Loucy (cell line): ENCODE data around the gene CARS2.

Source experiments
- H2AFZ ChIP-seq: fragments of 200-600 bp; sonication (generic); 2 replicates; pipeline ENCODE4 v1.6.0; 2016; ENCODE audit warnings: antibody characterized with exemption, mild to moderate bottlenecking, low read length, moderate library complexity
- H3F3A ChIP-seq: fragments of 200-600 bp; 2 replicates; pipeline ENCODE4 v1.6.0; 2016; ENCODE audit warnings: antibody characterized with exemption, low read depth, mild to moderate bottlenecking
- H3K27me3 ChIP-seq: fragments of 200-600 bp; sonication (generic); 2 replicates; pipeline ENCODE4 v1.6.1; 2014; ENCODE audit warnings: low read length, mild to moderate bottlenecking; ENCODE audit not compliant: insufficient read depth, poor library complexity, severe bottlenecking
- H3K36me3 ChIP-seq: fragments of 200-600 bp; sonication (generic); 2 replicates; pipeline ENCODE4 v1.6.1; 2016; ENCODE audit warnings: low read length; ENCODE audit not compliant: insufficient read depth
- H3K4me1 ChIP-seq: fragments of 200-600 bp; sonication (generic); 2 replicates; pipeline ENCODE4 v1.5.1; 2014; ENCODE audit warnings: low read length, mild to moderate bottlenecking; ENCODE audit not compliant: insufficient read depth, poor library complexity, severe bottlenecking
- H3K4me2 ChIP-seq: fragments of 200-600 bp; sonication (generic); 2 replicates; pipeline ENCODE4 v1.6.0; 2014; ENCODE audit warnings: antibody characterized with exemption, low read length, low read depth, mild to moderate bottlenecking; ENCODE audit not compliant: poor library complexity, severe bottlenecking
- H3K4me3 ChIP-seq: fragments of 200-600 bp; sonication (generic); 2 replicates; pipeline ENCODE4 v1.5.1; 2014; ENCODE audit warnings: low read length, mild to moderate bottlenecking, mixed read lengths; ENCODE audit not compliant: poor library complexity, severe bottlenecking
- H3K79me2 ChIP-seq: fragments of 200-600 bp; sonication (generic); 2 replicates; pipeline ENCODE4 v1.6.1; 2014; ENCODE audit warnings: low read length; ENCODE audit not compliant: insufficient read depth
- H3K9ac ChIP-seq: fragments of 200-600 bp; sonication (generic); 2 replicates; pipeline ENCODE4 v1.6.0; 2014; ENCODE audit warnings: mild to moderate bottlenecking, low read depth, low read length, moderate library complexity; ENCODE audit not compliant: poor library complexity, severe bottlenecking
- H3K9me2 ChIP-seq: fragments of 200-600 bp; sonication (generic); replicated peaks from 2 replicates; pipeline ENCODE4 v1.6.1; 2016; ENCODE audit warnings: low read depth, low read length, mixed read lengths
- H3K9me3 ChIP-seq: fragments of 200-600 bp; sonication (generic); 2 replicates; pipeline ENCODE4 v1.6.1; 2014; ENCODE audit warnings: mild to moderate bottlenecking, antibody characterized with exemption, low read length, low read depth; ENCODE audit not compliant: insufficient read depth
- H4K20me1 ChIP-seq: fragments of 200-600 bp; sonication (generic); 2 replicates; pipeline ENCODE4 v1.6.0; 2014; ENCODE audit warnings: antibody characterized with exemption, low read length, mild to moderate bottlenecking; ENCODE audit not compliant: insufficient read depth, poor library complexity, severe bottlenecking
- EZH2phosphoT487 ChIP-seq: fragments of 200-600 bp; IDR thresholded peaks from 2 replicates; pipeline ENCODE4 v1.6.1; 2018; ENCODE audit warnings: antibody characterized with exemption, mild to moderate bottlenecking, moderate library complexity, borderline replicate concordance
- TF ChIP-seq, protein P1 (sequence below): fragments of 200-600 bp; sonication (generic); conservative IDR thresholded peaks from 2 replicates; pipeline ENCODE4 v1.5.1; 2014; ENCODE audit warnings: mild to moderate bottlenecking, antibody characterized with exemption, low read length

Gene CARS2

DNA sequence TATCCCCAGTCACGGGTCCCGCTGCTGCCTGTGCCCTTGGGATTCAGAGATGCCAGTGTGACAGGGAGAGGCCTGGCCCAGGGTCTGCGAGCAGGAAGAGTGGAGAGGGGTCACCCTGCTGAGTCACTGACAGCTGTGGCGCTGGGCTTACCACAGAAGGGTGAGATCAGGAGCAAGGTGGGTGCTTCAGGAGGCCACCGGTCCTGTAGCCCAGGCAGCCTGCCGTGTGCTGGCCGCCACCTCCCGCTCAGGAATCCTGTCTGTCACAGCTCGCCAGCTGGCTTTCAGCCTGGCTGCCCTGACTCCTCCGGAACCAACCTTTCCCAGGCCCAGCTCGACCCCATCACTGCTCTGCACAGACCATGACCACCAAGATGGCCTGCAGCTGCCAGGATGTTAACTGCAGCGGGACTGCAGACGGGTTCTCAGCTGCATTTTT, 65.3 kb downstream of the CARS2 start:
- TF ChIP-seq, protein P1, sequence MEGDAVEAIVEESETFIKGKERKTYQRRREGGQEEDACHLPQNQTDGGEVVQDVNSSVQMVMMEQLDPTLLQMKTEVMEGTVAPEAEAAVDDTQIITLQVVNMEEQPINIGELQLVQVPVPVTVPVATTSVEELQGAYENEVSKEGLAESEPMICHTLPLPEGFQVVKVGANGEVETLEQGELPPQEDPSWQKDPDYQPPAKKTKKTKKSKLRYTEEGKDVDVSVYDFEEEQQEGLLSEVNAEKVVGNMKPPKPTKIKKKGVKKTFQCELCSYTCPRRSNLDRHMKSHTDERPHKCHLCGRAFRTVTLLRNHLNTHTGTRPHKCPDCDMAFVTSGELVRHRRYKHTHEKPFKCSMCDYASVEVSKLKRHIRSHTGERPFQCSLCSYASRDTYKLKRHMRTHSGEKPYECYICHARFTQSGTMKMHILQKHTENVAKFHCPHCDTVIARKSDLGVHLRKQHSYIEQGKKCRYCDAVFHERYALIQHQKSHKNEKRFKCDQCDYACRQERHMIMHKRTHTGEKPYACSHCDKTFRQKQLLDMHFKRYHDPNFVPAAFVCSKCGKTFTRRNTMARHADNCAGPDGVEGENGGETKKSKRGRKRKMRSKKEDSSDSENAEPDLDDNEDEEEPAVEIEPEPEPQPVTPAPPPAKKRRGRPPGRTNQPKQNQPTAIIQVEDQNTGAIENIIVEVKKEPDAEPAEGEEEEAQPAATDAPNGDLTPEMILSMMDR: no peak
- no peak for TF ChIP-seq EZH2phosphoT487
- Histone ChIP-seq H4K20me1 (no peaks in the 10 kb centered on the region), H3K36me3 (peaks cover 88% of the 10 kb centered on the region; the same call in 1 of the 2 replicates), H3K9ac (no peak overlapping the region), H3F3A (no peaks in the 10 kb centered on the region), H3K4me1 (no peaks in the 10 kb centered on the region), H3K9me2 (no peaks in the 10 kb centered on the region), H3K4me2 (no peak overlapping the region), H3K27me3 (no peaks in the 10 kb centered on the region), H3K4me3 (no peak overlapping the region), H3K9me3 (no peaks in the 10 kb centered on the region), H2AFZ (no peak overlapping the region), H3K79me2 (no peaks in the 10 kb centered on the region)

DNA sequence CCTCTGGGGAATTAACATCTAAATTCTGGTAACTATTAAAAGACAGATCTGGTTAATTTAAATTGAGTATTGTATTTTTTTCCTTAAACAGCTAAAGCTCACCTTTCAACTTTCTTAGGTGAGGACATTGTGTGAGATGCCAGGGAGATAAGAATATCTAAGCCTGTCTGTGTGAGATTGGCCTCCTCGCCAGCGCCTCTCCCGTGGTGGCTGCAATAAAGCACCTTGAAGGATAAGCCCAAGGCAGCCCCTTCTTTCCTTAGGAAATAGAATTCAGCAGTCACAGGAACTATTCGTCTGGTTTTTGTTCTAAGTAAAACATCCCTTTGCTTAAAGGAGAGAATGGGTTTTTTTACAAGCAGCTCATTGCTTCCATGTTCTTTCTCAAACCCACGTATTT, 66.0 kb downstream of the CARS2 start:
- Histone ChIP-seq H2AFZ (no peak overlapping the region), H3K4me2 (no peak overlapping the region), H3K4me3 (no peak overlapping the region), H3K9ac (no peak overlapping the region), H3K79me2 (no peaks in the 10 kb centered on the region), H3K9me3 (no peaks in the 10 kb centered on the region), H3K4me1 (no peaks in the 10 kb centered on the region), H4K20me1 (no peaks in the 10 kb centered on the region), H3F3A (no peaks in the 10 kb centered on the region), H3K9me2 (no peaks in the 10 kb centered on the region), H3K36me3 (peaks cover 88% of the 10 kb centered on the region; the same call in 1 of the 2 replicates), H3K27me3 (no peaks in the 10 kb centered on the region)
- no peak for TF ChIP-seq EZH2phosphoT487
- TF ChIP-seq, protein P1: no peak

DNA sequence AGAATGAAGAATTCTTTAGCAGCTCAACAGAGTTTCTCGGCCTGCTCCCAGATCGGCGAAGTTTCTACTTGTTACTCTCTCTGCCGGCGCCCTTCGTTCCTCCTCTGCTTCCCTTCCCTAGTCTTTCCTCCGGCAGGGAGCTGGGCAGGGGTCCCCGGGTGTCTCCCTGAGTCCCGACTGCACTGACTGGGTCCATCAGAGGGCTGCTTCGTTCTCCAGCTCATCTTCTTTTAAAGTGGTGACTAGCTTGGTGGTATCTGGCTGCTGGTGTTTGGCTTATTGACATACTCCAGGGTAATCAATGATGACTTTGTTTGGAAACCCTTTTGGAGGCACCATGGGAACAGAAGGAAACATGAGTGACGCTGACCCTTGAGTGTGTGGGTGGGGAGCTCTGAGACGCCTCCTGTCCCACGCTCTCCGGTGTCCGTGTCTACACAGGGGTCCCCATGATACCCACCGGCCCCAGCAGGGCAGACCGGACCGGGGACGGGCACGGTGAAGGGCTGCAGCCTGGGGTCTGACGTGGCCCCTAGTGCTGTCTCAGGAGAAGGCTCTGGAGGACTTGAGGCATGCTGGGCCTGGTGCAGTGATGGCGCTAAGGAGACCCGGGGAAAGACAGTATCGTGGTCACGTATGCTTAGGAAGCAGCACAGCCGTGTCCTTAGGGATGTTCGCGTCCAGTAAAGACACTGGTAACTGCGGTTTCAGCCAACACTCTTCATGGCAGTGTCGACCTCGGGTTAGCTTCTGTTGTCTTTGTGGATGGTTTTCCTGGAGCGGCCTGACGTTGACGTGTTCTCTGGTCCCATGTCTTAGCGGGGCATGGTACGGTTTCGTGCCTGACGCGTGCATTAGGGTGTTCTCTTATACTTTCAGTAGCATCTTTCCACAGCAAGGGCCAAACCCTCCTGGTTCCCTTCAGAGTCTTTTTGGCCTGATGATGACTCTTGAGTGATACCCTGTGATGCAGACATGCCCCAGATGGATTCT, 66.8 kb downstream of the CARS2 start:
- Histone ChIP-seq H3K9ac (no peak overlapping the region), H3K79me2 (no peaks in the 10 kb centered on the region; the same call in 1 of the 2 replicates), H3K4me2 (no peak overlapping the region), H3K36me3 (peaks cover 89% of the 10 kb centered on the region; the same call in 1 of the 2 replicates), H3K9me2 (no peaks in the 10 kb centered on the region), H4K20me1 (no peaks in the 10 kb centered on the region), H3F3A (no peaks in the 10 kb centered on the region), H3K4me1 (no peaks in the 10 kb centered on the region), H2AFZ (no peak overlapping the region), H3K27me3 (no peaks in the 10 kb centered on the region), H3K9me3 (no peaks in the 10 kb centered on the region), H3K4me3 (no peak overlapping the region)
- no peak for TF ChIP-seq EZH2phosphoT487
- TF ChIP-seq, protein P1: no peak
